Activated T-helper 1 cell treated with Interleukin-2 at 50 U/mL for 16 hours (primary cell): ENCODE results near the gene POU2F3.

Experiments used
- DNase-seq: peaks from one replicate; pipeline ENCODE4 v3.0.0-alpha.2; 2020; ENCODE audit warnings: low read depth

Gene POU2F3

DNA sequence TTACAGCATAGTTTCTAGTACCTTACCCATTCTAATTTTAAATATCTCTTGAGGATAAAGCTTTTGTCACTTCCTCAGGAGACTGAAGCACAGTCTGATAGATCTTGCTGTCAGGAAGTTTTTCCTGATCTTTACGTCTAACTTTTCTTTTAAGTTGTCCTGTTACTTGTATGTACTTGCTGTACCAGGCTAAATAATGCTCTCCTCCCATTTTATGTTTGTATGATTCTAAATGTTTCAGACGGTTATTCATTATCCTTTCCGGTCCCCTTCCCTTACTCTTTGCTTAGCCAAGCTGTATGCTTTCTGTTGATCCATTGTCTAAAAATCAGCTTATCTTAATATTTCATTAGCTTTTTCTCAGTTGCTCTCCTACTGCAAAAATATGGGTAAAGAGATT lies 102.3 kb downstream of the POU2F3 start:
- DNase-seq = no peak

DNA sequence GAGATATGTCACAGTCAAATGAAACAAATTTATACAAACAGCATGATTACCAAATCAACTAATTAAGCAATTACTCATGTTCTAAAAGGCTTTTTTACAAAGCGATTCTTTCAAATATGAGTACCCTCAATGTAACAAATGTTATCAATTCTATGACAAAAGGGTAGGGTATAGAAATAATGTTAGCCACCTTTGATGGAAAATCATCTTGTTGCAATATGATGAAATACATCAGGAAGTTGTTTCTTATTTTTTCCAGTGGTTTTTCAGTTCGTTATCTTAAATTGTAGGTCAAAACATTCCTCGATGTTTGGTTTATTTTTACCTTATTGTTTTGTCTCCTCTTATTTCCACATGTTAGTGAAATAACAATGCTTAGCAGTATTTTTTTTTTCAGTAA lies 102.7 kb downstream of the POU2F3 start:
- DNase-seq = no peak

DNA sequence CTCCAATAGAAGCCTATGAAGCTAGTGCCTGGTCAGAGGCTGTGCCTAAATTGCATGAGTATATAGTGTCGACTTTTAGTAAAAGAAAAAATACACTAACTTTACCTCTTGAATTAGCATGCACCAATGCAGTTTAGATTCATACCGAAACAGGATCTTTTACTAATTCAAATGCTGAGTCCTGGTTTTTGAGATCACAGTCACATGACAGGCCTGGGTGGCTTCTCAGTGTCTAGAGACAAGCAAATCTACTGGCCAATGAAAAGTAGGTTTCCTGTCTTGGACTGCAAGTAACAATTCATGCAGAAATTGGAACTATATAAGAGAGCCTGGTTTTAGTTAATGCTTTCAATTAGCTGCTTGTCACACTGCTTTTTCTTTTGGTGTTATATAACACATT lies 103.5 kb downstream of the POU2F3 start:
- no peak for DNase-seq

DNA sequence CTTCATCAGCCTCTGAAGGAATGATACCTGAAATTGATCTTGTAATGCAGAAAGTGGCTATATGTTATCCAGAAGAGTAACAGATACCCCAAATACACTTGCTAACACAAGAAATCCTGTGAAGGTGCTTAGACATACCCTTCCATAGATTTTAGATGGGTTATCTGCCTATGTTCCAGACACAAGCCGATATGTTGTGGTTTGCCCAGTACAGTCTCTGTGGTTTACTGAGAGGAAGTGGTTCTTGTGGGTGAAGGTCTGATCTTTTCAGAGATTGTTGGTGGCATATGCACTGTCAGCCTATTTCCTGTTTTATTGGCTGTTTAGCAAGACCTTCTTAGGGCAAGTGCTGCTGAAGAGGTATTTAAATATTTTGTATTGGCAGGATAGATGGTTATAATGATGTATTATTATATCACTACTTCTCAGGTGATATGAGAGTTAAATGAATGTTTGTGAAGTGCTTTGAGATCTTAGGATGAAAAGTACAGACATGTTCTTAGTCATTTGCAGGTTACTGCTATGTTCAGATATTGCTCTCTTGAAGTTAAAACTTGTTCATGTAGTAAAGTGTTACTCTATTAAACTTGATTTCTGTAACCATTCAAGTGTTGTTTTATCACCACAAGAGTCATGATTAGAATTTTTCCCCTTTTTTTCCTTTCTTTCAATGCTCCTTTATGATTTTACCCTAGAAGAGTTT lies 104.5 kb downstream of the POU2F3 start:
- no peak for DNase-seq

GRCh38 chr11:120346233-120346632 lies 106.3 kb downstream of the POU2F3 start:
- no peak for DNase-seq

DNA sequence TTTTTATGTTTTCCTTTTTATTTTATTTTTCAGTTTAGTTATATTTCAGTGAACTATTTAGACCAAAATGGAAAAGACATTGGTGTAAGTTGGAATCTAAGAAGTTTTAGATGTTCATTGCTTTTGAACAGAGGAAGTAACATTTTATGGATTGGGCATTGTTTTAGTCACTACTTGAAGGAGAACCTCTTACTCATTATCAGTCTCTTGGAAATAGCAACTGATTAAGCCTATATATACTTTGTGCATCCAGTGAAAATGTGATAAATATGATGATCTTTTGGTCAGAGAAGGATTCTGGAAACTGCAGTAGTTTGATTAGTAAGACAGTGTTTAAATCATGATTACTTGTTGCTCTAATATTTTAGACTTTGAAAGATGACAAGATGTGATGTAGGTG lies 110.7 kb downstream of the POU2F3 start:
- no peak for DNase-seq

- DNase-seq = no peak
Measured at GRCh38 chr11:120352405-120352804, 112.5 kb downstream of the POU2F3 start.

GRCh38 chr11:120354068-120354467 lies 114.1 kb downstream of the POU2F3 start:
- DNase-seq = no peak

- no peak for DNase-seq
Measured at GRCh38 chr11:120354779-120355178, 114.8 kb downstream of the POU2F3 start.

- DNase-seq = no peak
Measured at GRCh38 chr11:120357620-120358019, 117.7 kb downstream of the POU2F3 start.

- no peak for DNase-seq
Measured at GRCh38 chr11:120358729-120359128, 118.8 kb downstream of the POU2F3 start.

- DNase-seq = no peak
Measured at GRCh38 chr11:120363436-120363835, 123.5 kb downstream of the POU2F3 start.

DNA sequence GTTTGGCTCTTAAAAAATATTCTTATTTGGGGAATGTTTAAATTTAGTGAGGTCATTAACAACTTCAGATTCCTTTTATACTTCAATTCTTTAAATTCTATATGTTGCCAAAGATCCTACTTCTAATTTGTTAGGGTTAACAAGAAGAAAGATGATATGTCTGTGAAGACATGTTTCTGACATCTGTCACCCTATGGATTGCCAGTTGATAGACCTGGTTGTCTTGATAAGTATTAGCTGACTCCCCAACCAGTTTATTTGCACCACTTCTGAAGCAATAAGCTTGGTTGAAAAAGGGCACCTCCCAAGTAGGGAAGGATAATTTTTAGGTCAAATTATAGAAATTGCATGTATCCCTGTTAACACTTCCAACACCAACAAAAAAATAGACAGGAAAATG lies 125.6 kb downstream of the POU2F3 start:
- no peak for DNase-seq
